HEK293T (cell line): ENCODE measurements around the gene PKP3.

Experiments used
- ARNT ChIP-seq: fragments of 450-650 bp; IDR thresholded peaks from 2 replicates; pipeline ENCODE4 v1.6.1; 2017; ENCODE audit warnings: mild to moderate bottlenecking
- BHLHE40 ChIP-seq: fragments of 450-650 bp; IDR thresholded peaks from 2 replicates; pipeline ENCODE4 v1.6.1; 2016; ENCODE audit warnings: mild to moderate bottlenecking, moderate library complexity, borderline replicate concordance
- ELF4 ChIP-seq: fragments of 450-650 bp; IDR thresholded peaks from 2 replicates; pipeline ENCODE4 v1.6.1; 2017; ENCODE audit warnings: antibody characterized with exemption
- FOXA1 ChIP-seq: fragments of 450-650 bp; IDR thresholded peaks from 2 replicates; pipeline ENCODE4 v1.6.1; 2016; ENCODE audit warnings: mild to moderate bottlenecking
- FOXK2 ChIP-seq: fragments of 450-650 bp; IDR thresholded peaks from 2 replicates; pipeline ENCODE4 v1.6.1; 2016; ENCODE audit warnings: mild to moderate bottlenecking
- FOXM1 ChIP-seq: fragments of 450-650 bp; IDR thresholded peaks from 2 replicates; pipeline ENCODE4 v1.6.1; 2017; ENCODE audit warnings: mild to moderate bottlenecking, borderline replicate concordance
- HDGF ChIP-seq: fragments of 450-650 bp; IDR thresholded peaks from 2 replicates; pipeline ENCODE4 v1.6.1; 2017; ENCODE audit warnings: antibody characterized with exemption, borderline replicate concordance
- PKNOX1 ChIP-seq: fragments of 450-650 bp; IDR thresholded peaks from 2 replicates; pipeline ENCODE4 v1.6.1; 2016
- SP1 ChIP-seq: fragments of 450-650 bp; IDR thresholded peaks from 2 replicates; pipeline ENCODE4 v1.6.1; 2017
- TARDBP ChIP-seq: fragments of 450-650 bp; IDR thresholded peaks from 2 replicates; pipeline ENCODE4 v1.6.1; 2016

GRCh38 chr11:429931-430456 lies 36.0 kb downstream of the PKP3 start:
- TF ChIP-seq SP1 = no peak
- TF ChIP-seq FOXM1 = no peak
- TF ChIP-seq BHLHE40 = no peak
- no peak for TF ChIP-seq HDGF
- TF ChIP-seq TARDBP = no peak
- no peak for TF ChIP-seq PKNOX1
- no peak for TF ChIP-seq FOXA1
- TF ChIP-seq ARNT = no peak
- no peak for TF ChIP-seq ELF4
- TF ChIP-seq FOXK2 = no peak
